CD4-positive, alpha-beta T cell treated with Interleukin-17A for 4 hours (primary cell): ENCODE measurements around the gene WFS1.

Experiments
- DNase-seq: peaks from one replicate; pipeline ENCODE4 v3.0.0-alpha.2; 2020; ENCODE audit warnings: mixed read lengths

WFS1 gene

DNA sequence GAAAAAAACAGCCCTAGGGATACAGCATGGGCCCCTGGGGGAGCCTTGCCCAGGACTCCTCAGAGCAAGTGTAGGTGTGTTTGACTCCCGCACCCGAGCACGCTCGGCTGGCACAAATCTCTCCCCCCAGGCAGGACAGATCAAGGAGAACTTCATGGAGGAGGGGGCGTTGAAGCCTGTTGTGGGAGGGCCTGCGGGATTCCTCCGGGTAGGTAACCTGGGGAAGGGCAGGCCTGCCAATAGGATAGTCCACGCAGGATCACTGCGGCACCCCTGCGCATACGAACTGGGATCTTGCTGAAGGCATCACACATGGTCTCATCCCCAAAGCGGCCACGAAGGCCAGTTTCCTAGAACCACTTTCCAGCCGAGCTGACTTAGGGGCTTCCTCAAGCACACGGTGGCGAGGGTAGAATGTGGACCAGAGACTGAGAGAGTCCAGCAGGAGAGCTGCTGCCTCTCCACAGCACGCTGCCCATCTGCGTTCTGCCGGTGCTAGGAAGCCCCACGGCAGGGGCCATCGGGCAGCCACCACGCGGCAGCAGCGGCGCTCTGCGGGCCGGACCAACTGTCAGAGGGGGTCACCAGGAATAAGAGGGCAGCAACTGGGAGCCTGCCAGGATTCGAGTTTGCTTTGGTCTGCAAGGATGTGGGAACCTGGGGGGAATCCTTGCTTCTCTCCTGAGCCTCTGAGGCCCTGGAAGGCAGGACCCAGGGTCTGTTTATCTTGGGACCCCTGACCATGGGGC lies 56.8 kb downstream of the WFS1 start:
- DNase-seq = no peak

DNA sequence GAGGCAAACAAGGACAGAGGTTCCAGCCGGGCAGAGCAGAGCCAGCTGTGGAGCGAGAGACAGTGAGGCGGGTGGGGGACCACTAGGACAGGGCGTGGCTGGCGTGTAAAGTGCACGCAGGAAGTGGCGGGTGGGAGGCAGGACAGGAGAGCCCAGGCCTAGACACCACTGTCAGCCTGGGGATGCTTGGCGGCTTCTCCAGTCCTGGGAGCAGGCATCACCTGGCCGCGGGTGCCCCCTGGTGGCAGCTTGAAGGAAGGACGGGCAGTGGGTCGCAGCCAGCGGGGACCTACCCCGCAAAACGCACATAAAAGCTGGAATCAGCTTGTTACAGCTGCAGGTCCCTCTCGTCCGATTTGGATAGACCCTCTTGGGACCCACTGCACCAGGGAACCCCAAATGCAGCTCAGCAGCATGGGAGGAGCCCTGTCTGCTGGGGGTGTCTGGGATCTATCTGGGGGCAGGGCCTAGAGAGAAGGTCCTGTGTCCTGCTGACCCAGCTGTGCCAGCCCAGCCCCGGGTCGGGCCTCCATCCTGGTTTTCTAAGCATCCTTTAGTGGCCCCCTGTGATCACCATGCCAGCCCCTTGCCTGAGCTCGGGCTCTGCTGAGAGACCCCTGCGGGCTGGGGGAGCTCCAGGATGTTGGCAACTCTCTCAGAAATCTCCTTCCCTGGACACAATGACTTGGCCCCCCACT lies 57.7 kb downstream of the WFS1 start:
- peak; percentile 82 for DNase-seq

DNA sequence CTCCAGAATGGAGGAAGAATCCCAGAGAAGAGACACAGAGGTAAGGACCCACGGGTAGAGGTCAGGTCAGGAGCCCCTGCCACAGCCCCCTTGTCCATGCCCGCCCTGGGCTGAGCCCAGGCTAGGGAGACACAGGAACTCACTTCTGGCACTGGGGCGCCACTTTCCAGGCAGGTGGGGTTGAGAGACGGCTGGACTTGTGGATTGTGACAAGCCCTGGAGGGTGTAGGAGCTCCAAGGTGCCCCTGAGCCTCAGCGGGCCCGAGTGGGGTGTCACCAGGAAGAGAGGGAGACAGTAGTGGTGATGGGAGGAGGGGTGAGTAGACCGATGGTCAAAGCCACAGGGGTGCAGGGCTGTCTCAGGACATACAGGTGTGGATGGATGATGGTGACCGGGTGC lies 58.9 kb downstream of the WFS1 start:
- no peak for DNase-seq

DNA sequence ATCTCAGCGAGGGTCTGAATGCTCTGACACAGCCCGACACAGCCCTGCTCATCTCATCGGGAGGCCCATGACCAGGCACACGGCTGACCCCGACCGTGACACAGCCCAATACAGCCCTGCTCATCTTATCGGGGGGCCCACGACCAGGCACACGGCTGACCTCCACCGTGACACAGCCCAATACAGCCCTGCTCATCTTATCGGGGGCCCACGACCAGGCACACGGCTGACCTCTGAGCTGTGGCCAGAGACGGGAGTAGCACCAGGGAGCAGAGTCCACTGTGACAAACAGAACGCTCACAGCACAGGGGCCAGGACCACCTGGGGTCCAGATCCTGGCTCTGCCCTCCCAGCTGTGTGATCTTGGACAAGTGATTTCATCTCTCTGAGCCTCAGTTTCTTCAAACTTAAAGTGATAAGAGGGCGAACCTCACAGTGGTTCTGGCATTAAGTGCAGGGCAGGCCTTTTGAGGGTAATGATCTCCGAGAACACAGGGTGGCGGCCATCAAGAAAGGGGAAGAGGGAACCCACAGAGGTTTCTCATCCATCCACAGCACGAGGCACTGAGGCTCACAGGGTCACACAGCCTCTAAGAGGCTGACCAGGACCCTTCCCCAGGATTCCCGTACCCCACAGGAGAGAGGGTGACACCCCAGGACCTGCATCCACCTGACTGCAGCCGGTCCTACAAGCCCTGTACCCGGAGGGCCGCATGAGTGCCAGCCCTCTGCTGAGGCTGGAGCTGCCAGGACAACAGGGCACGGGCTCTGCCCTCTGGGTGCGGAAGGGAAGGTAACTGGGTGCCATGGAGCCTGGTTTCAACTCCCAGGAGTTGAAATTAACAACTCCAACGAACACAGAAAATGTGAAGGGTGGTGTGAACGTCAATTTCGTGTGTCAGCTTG lies 60.1 kb downstream of the WFS1 start:
- no peak for DNase-seq

DNA sequence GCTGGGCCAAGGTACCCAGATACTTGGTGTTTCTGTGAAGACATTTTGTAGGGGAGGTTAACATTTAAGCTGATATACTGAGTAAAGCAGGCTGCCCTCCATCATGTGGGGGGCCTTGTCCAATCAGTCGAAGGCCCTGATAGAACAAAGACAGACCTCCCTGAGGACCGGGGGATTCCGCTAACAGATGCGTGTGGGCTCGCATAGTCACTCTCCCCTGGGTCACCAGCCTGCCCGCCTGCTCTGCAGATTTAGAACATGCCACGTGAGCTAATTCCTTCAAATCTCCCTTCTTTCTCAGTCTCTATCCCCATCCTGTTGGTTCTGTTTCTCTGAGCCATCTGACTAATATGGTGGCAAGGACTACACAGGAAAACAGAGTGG lies 60.7 kb downstream of the WFS1 start:
- no peak for DNase-seq

DNA sequence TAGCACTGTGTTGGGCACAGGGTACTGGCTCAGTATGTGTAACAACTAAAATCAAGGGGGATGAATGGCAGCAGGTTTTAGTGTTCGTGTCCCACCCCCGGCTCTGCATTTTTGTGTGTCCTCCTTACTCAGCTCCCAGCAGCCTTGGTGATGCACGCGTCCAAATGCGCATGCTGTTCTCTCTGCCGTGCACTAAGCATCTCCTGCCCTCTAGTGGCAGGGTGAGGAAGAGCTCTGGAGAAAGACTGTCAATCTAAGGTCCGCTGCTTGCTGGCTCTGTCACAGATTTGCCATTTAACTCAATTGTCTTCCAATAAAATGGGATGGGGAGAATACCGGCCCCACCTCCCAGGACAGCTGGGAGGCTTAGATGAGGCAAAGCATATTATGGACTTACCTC lies 61.4 kb downstream of the WFS1 start:
- DNase-seq = peak; percentile 15

DNA sequence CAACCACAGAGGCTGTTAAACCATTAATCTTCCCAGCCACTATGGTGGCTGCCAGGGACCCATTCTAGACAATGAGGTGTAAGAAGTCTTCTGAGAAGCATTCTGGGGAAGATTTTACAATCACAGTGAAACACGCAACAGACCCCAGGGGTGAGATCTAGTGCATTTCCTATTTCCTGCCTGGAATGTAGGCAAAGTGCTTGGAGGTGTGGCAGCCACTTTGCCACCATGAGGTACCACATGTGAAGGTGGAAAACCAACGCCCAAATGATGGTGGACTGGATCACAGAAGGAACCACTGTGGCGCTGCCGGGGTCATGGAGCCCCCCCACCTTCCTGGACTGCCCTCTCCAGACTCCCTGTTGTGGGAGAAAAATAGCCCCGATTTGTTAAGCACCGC lies 61.8 kb downstream of the WFS1 start:
- DNase-seq = no peak

DNA sequence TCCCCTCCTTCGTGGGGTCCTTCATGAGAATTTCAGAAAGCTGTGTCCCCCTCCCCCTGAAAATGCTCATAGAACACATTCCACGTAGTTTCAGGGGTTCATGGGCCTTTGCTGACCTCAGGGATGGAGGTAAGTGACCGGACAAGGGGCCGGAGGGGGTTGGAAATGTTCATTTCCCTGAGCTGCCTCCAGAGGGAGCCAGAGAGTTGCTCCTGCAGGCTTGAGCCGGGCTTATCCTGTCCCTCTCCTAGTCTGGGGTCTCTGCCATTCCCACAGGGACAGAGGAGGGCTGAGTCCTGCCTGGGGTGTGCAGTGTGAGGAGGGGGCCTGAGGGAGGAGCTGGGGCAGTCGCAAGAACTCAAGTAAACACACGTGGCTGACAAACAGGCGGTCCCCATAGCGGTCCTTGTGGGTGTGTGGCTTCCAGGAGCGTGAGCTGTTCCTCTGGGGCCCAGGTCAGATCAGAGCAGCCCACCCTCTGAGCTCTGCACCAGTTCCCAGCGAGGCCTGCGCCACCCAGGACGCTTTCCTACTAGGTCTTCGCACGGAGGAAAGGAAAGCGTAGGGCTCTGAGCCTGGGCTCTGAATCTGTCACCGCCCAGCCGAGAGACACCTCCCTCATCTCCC lies 62.5 kb downstream of the WFS1 start:
- peak; percentile 16 for DNase-seq

DNA sequence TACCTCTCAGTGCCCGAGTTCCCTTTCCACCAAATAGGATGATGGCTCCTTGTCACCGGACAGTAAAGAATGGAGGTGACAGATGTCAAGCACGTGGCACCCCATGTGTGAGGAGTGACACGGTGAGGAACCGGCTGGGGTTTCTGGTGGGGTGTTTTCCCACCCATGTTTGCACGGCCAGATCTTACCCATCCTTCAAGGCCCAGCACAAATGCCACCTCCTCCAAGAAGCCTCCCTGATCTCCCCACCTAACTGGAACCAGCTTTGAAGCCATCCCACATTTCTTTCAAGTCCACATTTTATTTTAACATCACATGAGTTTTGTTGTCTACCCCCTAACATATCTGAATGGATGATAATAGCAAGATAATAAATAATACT lies 63.0 kb downstream of the WFS1 start:
- DNase-seq = no peak

DNA sequence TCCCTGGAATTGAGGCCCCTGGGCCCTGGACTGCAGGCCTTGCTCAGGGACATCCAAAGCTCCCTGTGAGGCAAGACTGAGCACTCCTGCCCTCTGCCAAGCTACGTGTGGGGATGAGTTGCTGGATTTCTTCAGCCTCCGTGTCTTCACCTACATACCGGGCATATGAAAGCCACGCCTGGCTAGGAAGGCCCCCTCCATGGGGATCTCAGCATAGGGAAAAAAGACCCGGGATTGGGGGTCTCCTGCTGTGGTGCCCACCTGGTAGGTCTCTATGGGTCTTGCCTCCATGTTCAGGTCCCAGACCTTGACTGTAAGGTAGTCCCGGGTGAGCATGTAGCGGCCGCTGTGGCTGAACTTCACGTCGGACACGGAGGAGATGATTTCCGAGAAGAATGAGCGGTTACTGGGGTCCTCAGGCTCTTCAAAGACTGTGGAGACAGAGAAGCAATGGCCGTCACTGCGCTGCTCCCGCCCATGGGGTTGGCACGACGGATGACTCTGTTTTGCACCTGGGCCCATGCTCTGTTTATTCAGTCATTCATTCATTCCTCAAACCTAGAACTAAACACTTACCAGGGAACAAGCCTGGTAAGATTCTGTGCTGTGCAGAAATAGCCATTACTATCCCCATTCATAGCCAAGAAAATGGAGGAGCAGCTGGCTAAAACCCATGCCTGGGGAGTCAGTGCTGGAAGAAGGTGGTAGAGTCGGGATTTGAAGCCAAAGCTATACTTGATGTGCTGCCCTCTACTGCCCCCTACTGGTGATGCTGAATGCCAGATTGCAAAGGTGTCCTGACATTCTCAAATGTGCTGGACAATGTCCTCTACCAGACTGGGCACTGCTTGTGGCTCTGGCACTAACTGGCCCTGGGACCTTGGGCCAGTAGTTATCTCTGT lies 63.9 kb downstream of the WFS1 start:
- peak; percentile 12 for DNase-seq

DNA sequence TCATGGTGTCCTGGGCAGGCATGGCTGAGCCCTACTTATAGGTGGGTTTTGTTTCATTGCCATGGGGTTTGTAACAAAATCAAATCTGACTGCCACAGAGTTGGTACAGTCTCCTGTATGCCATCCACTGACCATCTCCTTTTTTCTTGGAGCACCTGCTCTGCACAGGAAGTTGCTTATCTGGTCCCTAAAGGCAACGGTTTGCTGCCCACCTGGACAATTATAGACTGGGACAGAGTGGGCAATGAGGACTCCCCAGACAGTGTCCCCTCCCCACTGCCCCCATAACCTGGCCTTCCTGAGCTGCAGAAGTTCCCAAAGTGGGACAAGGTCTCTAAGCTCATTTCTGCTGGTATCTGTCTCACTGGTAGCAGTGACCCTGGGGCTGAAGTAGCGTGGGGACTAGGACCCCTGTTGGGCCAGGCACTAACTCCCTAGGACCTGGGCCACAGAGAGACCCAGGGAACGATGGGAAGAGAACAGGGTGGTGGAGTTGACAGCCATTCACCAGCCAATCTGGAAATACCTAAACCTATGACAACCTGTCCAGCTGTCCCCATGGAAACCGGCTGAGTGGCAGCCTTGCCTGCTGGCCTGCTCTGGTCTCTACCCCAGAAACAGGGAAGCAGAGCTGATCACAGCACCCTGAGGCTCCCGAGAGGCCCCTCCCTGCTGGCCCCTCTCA lies 64.7 kb downstream of the WFS1 start:
- DNase-seq = no peak

DNA sequence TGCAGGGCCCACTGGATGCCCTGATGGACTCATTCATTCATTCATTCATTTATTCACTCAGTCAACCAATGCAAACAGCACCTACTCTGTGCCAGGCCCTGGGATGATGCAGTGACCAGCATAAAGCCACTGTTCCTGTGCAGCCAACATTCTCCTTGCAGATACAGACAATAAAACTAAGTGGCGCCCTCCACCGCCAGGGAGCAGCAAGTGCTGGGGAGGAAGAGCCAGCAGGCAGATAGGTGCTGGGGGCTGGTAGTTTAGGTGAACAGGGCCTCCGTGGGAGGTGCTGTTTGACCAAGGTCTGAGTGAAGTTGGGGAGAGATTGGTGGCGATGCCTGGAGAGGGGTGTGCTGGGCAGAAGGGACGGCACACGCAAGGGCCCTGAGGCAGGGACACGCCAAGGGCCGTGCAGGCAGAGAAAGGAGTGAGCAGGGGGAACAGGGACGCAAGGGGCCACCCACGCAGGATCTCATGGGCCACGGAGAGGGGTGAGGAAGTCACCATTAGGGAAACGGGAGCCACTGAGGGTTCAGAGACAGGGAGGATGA lies 65.5 kb downstream of the WFS1 start:
- no peak for DNase-seq

DNA sequence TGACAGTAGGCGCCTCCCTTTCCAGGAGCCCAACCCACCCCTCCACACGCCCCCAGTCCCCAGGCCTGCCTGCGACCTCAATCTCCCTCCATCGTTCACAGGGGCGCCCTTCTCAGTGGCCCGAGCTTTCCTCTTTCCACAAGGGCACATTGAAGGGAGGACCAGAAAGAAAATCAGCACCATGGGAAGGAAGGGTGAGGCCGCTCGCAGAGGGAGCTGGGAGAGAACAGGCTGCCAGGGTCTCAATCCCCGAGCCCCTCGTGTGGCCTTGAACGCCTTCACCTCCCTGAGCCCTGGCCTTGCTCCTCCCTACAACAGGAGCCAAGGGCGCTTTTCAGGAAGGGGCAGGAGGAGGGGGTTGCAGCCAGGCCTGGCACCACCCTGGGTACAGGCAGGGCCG lies 66.5 kb downstream of the WFS1 start:
- DNase-seq = no peak

DNA sequence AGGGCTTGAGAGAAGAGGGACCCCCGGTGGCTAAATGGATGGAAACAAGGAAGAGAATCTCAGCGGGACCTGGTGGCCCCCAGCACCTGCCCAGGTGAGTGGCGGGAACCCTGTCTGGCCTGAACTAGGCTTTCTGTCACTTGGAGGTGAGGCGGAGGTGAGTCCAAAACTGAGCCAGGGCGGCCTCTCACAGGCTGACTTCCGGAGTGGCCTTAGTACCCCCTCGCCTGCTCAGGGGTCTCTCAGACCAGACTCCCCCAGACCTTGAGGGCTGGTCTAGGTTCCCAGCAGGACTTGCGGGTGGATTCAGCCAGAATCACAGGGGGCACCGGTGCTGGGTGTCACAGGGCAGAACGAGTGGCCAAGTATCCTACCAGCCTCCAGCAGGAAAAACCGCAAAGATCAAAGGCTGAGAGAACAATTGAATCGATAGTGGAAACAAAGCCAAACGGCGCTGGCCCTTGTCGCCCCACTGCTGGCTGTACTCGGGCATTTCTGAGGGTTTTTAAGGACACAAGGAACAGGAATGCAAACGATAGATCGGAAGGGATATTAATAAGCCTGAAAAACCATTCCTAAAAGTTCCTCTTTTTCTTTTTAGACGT lies 67.8 kb downstream of the WFS1 start:
- DNase-seq = no peak

DNA sequence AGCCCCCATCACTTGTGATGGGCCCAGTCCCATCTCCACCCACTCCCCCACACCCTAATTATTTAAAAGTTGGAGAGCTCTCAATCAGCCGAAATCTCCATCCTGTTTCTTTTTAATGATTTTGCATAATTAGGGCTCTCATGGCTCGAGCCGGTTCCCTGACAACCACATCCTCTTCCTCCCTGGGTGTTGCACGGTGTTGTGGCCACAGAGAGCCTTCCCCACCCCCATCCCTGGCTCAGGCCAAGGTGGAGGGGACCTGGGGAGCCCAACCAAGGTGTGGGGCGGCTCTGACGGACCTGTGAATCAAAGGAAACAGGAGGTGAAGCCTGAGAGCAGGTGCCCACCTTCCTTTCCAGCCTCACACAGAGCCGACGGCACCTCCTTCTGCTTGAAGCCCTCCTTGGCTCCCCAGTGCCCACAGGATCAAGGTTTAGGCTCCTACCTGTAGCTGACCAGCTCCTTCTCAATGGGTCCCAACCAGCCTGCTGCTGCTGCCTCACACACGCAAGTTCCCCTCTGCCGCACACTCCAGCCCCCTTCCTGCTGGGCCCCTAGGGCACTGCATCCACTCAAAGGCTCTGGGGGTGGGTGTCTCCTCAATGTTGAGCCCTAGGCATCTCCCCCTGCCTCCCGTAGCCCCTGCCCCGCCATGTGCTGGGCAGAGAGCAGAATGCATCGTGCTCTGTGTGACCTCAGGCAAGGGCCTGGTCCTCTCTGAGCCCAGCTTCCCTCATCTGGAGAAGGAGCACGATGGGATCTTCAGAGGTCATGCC lies 68.7 kb downstream of the WFS1 start:
- peak; percentile 22 for DNase-seq

DNA sequence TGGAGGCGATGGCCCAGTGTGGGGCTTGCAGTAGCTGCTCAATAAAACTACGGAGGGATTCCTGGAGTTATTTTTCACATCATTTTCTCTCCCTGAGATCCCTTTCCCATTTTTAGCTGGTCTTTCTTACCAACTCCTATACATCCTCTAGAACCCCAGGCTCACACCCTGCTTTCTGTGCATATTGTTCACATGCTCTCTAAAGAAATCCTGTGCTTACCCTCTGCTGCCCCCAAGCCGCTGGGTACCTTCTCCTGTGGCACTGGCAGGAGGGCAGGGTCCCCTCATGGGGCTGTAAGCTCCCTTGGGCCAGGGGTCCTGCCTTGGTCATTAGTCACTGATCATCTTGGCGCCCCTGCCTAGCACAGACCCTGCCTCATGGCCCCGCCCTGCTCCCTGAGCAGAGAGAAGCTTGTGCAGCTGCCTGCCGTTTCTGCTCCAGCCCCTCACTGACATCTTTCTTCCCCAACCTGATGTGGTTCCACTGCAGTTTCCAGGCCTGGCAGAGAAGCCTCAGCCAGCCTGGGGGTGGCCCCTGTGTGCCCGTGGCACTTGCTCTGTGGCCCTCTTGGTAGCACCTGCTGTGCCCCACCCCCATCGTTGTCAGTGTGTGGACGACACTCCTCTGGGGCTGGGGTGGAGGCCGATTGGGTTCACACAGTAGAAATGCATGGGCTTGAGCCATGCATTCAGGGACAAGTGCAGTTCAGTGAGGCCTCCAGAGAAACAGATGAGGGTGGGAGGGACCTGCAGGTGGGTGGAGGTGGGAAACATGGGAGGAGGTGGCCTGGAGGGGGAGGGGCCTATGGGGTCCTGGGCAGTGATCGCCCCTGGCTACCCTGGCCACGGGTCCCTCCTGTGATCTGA lies 69.5 kb downstream of the WFS1 start:
- no peak for DNase-seq

DNA sequence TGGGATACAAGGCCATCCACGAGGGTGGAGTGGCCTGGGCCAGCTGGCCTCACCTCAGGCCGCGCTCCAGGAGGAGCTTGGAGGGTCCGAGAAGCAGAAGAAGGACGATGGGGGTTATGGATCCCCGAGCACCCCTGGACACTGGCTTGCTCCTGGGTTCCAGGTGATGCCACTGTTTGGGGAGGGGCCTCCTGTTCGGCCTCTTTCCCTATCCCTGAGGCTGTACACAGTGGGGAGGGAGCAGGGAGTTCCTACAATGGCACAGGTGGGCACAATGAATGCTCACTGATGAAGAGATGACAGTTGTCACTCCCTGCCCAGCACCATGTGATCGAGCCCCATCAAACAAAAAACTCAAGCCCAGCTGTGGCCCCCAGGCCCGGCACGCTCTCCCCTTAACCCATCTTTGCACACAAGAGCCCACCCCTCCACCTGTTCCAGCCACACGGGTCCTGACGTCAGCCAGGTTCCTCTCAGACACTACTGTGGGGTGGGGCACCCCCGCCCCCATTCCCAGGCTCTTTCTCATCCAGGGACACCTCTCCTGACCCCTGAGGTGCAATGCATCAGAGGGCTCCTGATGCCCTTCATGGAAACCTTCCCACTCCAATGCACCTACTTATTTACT lies 70.3 kb downstream of the WFS1 start:
- no peak for DNase-seq

DNA sequence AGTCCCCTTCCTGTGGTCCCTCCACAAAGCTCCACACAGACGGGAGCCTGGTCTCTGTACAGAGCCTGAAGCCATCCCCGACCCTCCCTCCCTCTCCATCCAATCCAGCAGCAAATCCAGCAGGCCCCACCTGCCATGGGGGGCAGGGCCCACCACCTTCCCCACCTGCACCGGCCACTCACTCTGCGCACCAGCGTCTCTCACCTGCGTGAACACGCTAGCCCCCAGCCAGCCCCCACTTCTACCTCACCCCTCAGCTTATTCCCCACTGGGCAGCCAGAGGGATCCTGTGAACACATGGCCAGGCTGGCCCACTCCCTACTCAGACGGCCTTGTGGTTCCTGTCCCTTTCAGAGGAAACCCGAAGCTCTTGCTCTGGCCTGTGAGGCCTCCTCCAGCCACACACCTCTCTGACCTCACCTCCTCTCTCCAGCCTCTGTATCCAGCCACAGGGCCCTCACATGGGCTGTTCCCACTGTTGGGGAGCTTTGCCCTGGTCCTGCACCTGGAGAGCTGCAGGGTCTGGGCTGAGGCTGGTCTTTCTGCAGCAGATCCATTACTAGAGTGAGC lies 70.9 kb downstream of the WFS1 start:
- DNase-seq = peak; percentile 0
